MCF 10A (cell line): ENCODE data around the gene PTPRC. TPM values are rescaled to one million over a fixed set of nuclear protein-coding genes. Genes with fewer than 3 reads are reported as not detected.

ENCODE experiments used
- BruUV-seq: library from RNA; stranded (reverse); fragments of 400-500 nt; replicated peaks from 2 replicates; lab custom pipeline; 2021; lab: Mats Ljungman, UMichigan
- CTCF ChIA-PET: fragments of 300-600 bp; sonication (Branson Sonifier 250); formaldehyde crosslinking; extraction: SDS; loops from one replicate; lab custom pipeline; 2021; ENCODE audit warnings: antibody characterized with exemption, inconsistent platforms; lab: Yijun Ruan, JAX
- POLR2A ChIA-PET: fragments of 300-600, 350-650 bp; sonication (Branson Sonifier 250); formaldehyde crosslinking; extraction: SDS; loops from one replicate; lab custom pipeline; 2020; ENCODE audit warnings: antibody characterized with exemption, inconsistent platforms; lab: Yijun Ruan, JAX
- DNase-seq: peaks from one replicate; pipeline ENCODE4 v3.0.0-alpha.2; 2018; ENCODE audit not compliant: unreplicated experiment
- H3K27ac Mint-ChIP-seq: one replicate; pipeline ENCODE4 v1.8.0; 2022; ENCODE audit warnings: mild to moderate bottlenecking, low read depth, mixed read lengths; ENCODE audit not compliant: unreplicated experiment
- H3K27me3 Mint-ChIP-seq: one replicate; pipeline ENCODE4 v1.8.0; 2022; ENCODE audit warnings: mixed read lengths; ENCODE audit not compliant: insufficient read depth, unreplicated experiment
- H3K36me3 Mint-ChIP-seq: one replicate; pipeline ENCODE4 v1.8.0; 2022; ENCODE audit warnings: mild to moderate bottlenecking, moderate library complexity, mixed read lengths; ENCODE audit not compliant: insufficient read depth, unreplicated experiment
- H3K4me1 Mint-ChIP-seq: one replicate; pipeline ENCODE4 v1.8.0; 2022; ENCODE audit warnings: mixed read lengths; ENCODE audit not compliant: insufficient read depth, unreplicated experiment
- H3K4me3 Mint-ChIP-seq: one replicate; pipeline ENCODE4 v1.8.0; 2022; ENCODE audit warnings: mild to moderate bottlenecking, moderate library complexity, mixed read lengths; ENCODE audit not compliant: unreplicated experiment
- H3K9me3 Mint-ChIP-seq: one replicate; pipeline ENCODE4 v1.8.0; 2022; ENCODE audit warnings: mixed read lengths; ENCODE audit not compliant: unreplicated experiment
- intact Hi-C: fragments of 100-400 bp; cut with micrococcal nuclease; formaldehyde crosslinking; loops from 2 replicates; pipeline ENCODE4 v1.14.1; 2022
- total RNA-seq: library from RNA; stranded (reverse); gene quantifications from 2 replicates; pipeline ENCODE4 v1.2.3, GENCODE V29; 2022
- TF ChIP-seq, protein P1 (sequence below): fragments of 200-600 bp; IDR thresholded peaks from one replicate; pipeline ENCODE4 v1.8.0; 2022; ENCODE audit warnings: antibody characterized with exemption, mild to moderate bottlenecking; ENCODE audit not compliant: unreplicated experiment

PTPRC gene
- total RNA-seq, 1 experiment from 2014 or later: not detected

DNA sequence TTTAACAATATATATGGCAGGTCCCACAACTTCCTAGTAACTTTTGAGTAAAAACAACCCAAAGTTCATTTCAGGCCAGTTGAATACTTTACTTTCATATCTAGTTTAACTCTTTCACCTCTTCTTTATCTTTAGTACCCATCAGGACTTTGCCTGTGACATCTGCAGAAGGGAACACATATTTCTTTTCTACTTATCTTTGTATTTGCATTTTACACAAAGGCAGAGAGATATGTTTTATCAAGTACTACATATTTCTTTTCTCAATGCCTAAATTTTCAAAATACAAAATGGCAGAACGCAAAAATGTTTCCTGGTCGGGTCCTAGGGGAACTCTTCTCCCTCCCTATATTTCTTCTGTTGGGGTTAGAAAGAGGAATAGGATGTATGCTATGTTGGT, 6.8 kb upstream of the PTPRC start:
- no peaks in the 10 kb centered on the region for H3K4me1 Mint-ChIP-seq
- POLR2A ChIA-PET: interaction anchor here (2.0 kb wide), 1 partner anchor 10 kb away, joined by 4 read pairs; no protein-coding TSS in a partner anchor
- BruUV-seq: no TSS peak
- intact Hi-C loops: no loop called here
- TF ChIP-seq, protein P1, sequence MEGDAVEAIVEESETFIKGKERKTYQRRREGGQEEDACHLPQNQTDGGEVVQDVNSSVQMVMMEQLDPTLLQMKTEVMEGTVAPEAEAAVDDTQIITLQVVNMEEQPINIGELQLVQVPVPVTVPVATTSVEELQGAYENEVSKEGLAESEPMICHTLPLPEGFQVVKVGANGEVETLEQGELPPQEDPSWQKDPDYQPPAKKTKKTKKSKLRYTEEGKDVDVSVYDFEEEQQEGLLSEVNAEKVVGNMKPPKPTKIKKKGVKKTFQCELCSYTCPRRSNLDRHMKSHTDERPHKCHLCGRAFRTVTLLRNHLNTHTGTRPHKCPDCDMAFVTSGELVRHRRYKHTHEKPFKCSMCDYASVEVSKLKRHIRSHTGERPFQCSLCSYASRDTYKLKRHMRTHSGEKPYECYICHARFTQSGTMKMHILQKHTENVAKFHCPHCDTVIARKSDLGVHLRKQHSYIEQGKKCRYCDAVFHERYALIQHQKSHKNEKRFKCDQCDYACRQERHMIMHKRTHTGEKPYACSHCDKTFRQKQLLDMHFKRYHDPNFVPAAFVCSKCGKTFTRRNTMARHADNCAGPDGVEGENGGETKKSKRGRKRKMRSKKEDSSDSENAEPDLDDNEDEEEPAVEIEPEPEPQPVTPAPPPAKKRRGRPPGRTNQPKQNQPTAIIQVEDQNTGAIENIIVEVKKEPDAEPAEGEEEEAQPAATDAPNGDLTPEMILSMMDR: no peak
- peaks cover 14% of the 10 kb centered on the region for H3K9me3 Mint-ChIP-seq
- no peaks in the 10 kb centered on the region for H3K27me3 Mint-ChIP-seq
- no peak overlapping the region for H3K27ac Mint-ChIP-seq
- H3K4me3 Mint-ChIP-seq: no peak overlapping the region
- no peak for DNase-seq
- CTCF ChIA-PET: no interaction called here
- H3K36me3 Mint-ChIP-seq: no peaks in the 10 kb centered on the region

DNA sequence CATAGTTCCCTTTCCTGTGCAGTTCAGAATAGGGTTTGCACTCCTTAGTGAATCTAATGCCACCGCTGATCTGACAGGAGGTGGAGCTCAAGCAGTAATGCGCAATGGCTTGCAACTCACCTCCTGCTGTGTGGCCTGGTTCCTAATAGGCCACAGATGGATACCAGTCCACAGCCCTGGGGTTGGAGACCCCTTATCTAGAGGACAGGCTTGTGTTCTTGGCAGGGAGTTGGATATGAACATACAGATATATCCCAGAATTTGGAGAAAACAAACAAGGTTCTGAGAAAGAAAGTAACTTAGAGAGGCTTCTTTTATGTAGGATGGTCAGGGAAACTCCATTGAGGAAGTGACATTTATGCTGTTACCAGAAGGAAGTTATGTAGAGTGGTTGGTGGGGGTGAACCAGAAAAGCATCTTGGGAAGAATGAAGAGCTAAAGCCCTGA, 5.1 kb upstream of the PTPRC start:
- Mint-ChIP-seq H3K9me3 (peaks cover 14% of the 10 kb centered on the region), H3K27me3 (no peaks in the 10 kb centered on the region), H3K27ac (no peak overlapping the region), H3K4me3 (no peak overlapping the region), H3K4me1 (no peaks in the 10 kb centered on the region), H3K36me3 (no peaks in the 10 kb centered on the region)
- ChIA-PET POLR2A (no interaction called here), CTCF (no interaction called here)
- DNase-seq: no peak
- no TSS peak for BruUV-seq
- TF ChIP-seq, protein P1: no peak
- intact Hi-C loops: no loop called here

DNA sequence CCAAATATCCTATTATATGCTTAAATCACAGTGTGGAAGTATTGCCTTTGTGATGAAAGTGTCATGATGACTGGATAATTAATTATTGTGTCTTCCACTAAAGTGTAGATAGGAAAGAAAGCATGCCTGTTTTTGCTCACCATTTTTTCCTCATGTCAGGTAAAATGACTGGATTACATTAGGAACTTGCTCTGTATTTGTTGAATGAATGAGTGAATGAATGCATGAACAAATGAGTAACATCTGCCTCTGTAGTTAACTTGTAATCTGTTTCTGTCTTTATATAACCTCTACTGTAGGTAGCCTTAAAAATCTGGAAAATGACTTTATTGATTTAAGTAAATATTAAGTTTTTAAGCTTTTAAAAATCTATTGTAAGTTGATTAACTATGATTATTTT, 2.9 kb upstream of the PTPRC start:
- Mint-ChIP-seq H3K9me3 (peaks cover 14% of the 10 kb centered on the region), H3K4me1 (no peaks in the 10 kb centered on the region), H3K27ac (no peak overlapping the region), H3K4me3 (no peak overlapping the region), H3K36me3 (no peaks in the 10 kb centered on the region), H3K27me3 (no peaks in the 10 kb centered on the region)
- ChIA-PET POLR2A (interaction anchor here (0.6 to 1.1 kb wide), 4 partner anchors 10 to 424 kb away, joined by 3 read pairs; no protein-coding TSS in a partner anchor), CTCF (interaction anchor here (0.7 to 1.8 kb wide), 4 partner anchors 11 to 30 kb away, joined by 3 to 4 read pairs (median 4); no protein-coding TSS in a partner anchor)
- no peak for DNase-seq
- no TSS peak for BruUV-seq
- TF ChIP-seq, protein P1: no peak
- intact Hi-C loops: no loop called here

DNA sequence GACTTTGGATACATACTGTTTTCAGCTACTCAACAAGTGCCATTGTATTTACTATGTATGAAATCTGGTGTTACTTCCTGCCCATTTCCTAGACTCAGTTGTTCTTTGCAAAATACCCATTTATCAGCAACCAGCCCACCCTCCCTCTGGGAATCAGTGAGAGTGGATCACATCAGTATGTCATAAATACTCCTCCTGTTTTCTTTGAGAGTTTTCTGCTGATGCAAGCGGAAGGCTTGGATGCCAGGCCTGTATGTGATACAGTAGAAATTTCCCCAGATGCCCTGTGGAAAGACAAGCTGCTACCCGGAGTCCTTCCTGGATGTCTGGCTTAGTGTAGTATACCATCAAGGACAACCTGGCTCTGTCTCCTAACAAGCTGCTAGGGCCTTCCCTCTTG, 2.4 kb upstream of the PTPRC start:
- ChIA-PET CTCF (interaction anchor here (0.7 to 1.6 kb wide), 2 partner anchors 11 to 13 kb away, joined by 3 read pairs; no protein-coding TSS in a partner anchor), POLR2A (interaction anchor here (0.6 to 1.1 kb wide), 3 partner anchors 10 to 423 kb away, joined by 3 read pairs; no protein-coding TSS in a partner anchor)
- intact Hi-C loops: no loop called here
- peaks cover 1% of the 10 kb centered on the region for H3K4me1 Mint-ChIP-seq
- TF ChIP-seq, protein P1: no peak
- H3K27ac Mint-ChIP-seq: no peak overlapping the region
- peaks cover 14% of the 10 kb centered on the region for H3K9me3 Mint-ChIP-seq
- H3K36me3 Mint-ChIP-seq: no peaks in the 10 kb centered on the region
- H3K4me3 Mint-ChIP-seq: no peak overlapping the region
- no TSS peak for BruUV-seq
- DNase-seq: no peak
- no peaks in the 10 kb centered on the region for H3K27me3 Mint-ChIP-seq
